ENCODE data around the gene KRTAP5-5. TPM values are rescaled to one million over a fixed set of nuclear protein-coding genes. Genes with fewer than 3 reads are reported as not detected.
A peak's percentile ranks its signal among the peaks of the same experiment; 100 is the strongest.
"Not testable (repeated sequence)": the region's sequence is repeated elsewhere in the genome, so short reads cannot be mapped to it uniquely, and the experiment has no call there.

The KRTAP5-5 gene
- total RNA-seq, 1 experiment from 2014 or later = not detected

GRCh38 chr11:1598816-1599215 lies 30.8 kb upstream of the KRTAP5-5 start:
- Histone ChIP-seq H3K27me3 (ENCODE audit: control insufficient read depth, insufficient read depth, low read length) (peaks cover 3% of the 10 kb centered on the region; the same call in 1 of the 2 replicates), H3K36me3 (replicated peaks; ENCODE audit: control insufficient read depth, insufficient read depth, low read length) (no peaks in the 10 kb centered on the region), H3K4me3 (ENCODE audit: insufficient read depth, low read depth, low read length) (no peak overlapping the region)
- DNase-seq = no peak

GRCh38 chr11:1600626-1601025 lies 28.9 kb upstream of the KRTAP5-5 start:
- H3K27me3 ChIP-seq (ENCODE audit: control insufficient read depth, insufficient read depth, low read length) = peaks cover 3% of the 10 kb centered on the region; the same call in 1 of the 2 replicates

GRCh38 chr11:1601663-1602062 lies 27.9 kb upstream of the KRTAP5-5 start:
- not testable (repeated sequence) for H3K27me3 ChIP-seq (ENCODE audit: control insufficient read depth, insufficient read depth, low read length); H3K36me3 ChIP-seq (replicated peaks; ENCODE audit: control insufficient read depth, insufficient read depth, low read length); DNase-seq; H3K4me3 ChIP-seq (ENCODE audit: insufficient read depth, low read depth, low read length)

More at GRCh38 chr11:1600626-1601025, 28.9 kb upstream of the KRTAP5-5 start:
- no peak overlapping the region for H3K4me3 ChIP-seq (ENCODE audit: insufficient read depth, low read depth, low read length)
- DNase-seq = no peak
- no peaks in the 10 kb centered on the region for H3K36me3 ChIP-seq (replicated peaks; ENCODE audit: control insufficient read depth, insufficient read depth, low read length)

- no peak for DNase-seq
- Histone ChIP-seq H3K27me3 (ENCODE audit: control insufficient read depth, insufficient read depth, low read length) (no peaks in the 10 kb centered on the region; the same call in 1 of the 2 replicates), H3K36me3 (replicated peaks; ENCODE audit: control insufficient read depth, insufficient read depth, low read length) (no peaks in the 10 kb centered on the region), H3K4me3 (ENCODE audit: insufficient read depth, low read depth, low read length) (no peak overlapping the region)
These were observed 25.9 kb upstream of the KRTAP5-5 start for GRCh38 chr11:1603629-1604028.

- peak; percentile 33 for DNase-seq
- H3K4me3 ChIP-seq (ENCODE audit: insufficient read depth, low read depth, low read length) = no peak overlapping the region
- H3K27me3 ChIP-seq (ENCODE audit: control insufficient read depth, insufficient read depth, low read length) = no peaks in the 10 kb centered on the region; the same call in 1 of the 2 replicates
- H3K36me3 ChIP-seq (replicated peaks; ENCODE audit: control insufficient read depth, insufficient read depth, low read length) = no peaks in the 10 kb centered on the region
These were observed 25.4 kb upstream of the KRTAP5-5 start for GRCh38 chr11:1604181-1604580.

- H3K4me3 ChIP-seq (ENCODE audit: insufficient read depth, low read depth, low read length) = no peak overlapping the region
- H3K27me3 ChIP-seq (ENCODE audit: control insufficient read depth, insufficient read depth, low read length) = no peaks in the 10 kb centered on the region; the same call in 1 of the 2 replicates
- no peak for DNase-seq
- no peaks in the 10 kb centered on the region for H3K36me3 ChIP-seq (replicated peaks; ENCODE audit: control insufficient read depth, insufficient read depth, low read length)
These were observed 24.9 kb upstream of the KRTAP5-5 start for GRCh38 chr11:1604711-1605110.

GRCh38 chr11:1605923-1606322 lies 23.7 kb upstream of the KRTAP5-5 start:
- DNase-seq; H3K36me3 ChIP-seq (replicated peaks; ENCODE audit: control insufficient read depth, insufficient read depth, low read length); H3K4me3 ChIP-seq (ENCODE audit: insufficient read depth, low read depth, low read length); H3K27me3 ChIP-seq (ENCODE audit: control insufficient read depth, insufficient read depth, low read length): not testable (repeated sequence)

- DNase-seq = peak; percentile 67
- H3K4me3 ChIP-seq (ENCODE audit: insufficient read depth, low read depth, low read length); H3K36me3 ChIP-seq (replicated peaks; ENCODE audit: control insufficient read depth, insufficient read depth, low read length); H3K27me3 ChIP-seq (ENCODE audit: control insufficient read depth, insufficient read depth, low read length): not testable (repeated sequence)
These were observed 22.3 kb upstream of the KRTAP5-5 start for GRCh38 chr11:1607156-1607845.

- DNase-seq; H3K27me3 ChIP-seq (ENCODE audit: control insufficient read depth, insufficient read depth, low read length); H3K36me3 ChIP-seq (replicated peaks; ENCODE audit: control insufficient read depth, insufficient read depth, low read length); H3K4me3 ChIP-seq (ENCODE audit: insufficient read depth, low read depth, low read length): not testable (repeated sequence)
These were observed 21.7 kb upstream of the KRTAP5-5 start for GRCh38 chr11:1607901-1608300.

- Histone ChIP-seq H3K36me3 (replicated peaks; ENCODE audit: control insufficient read depth, insufficient read depth, low read length) (no peaks in the 10 kb centered on the region), H3K27me3 (ENCODE audit: control insufficient read depth, insufficient read depth, low read length) (no peaks in the 10 kb centered on the region; the same call in 1 of the 2 replicates)
These were observed 21.2 kb upstream of the KRTAP5-5 start, which contains the start of gene KRTAP5-3 for GRCh38 chr11:1608363-1608762. TSS of gene KRTAP5-3 (minus strand) at chr11:1608463. CDS start at chr11:1608385, 78 bp downstream.

GRCh38 chr11:1618231-1618630 lies 11.3 kb upstream of the KRTAP5-5 start:
- Histone ChIP-seq H3K27me3 (ENCODE audit: control insufficient read depth, insufficient read depth, low read length) (no peaks in the 10 kb centered on the region), H3K4me3 (ENCODE audit: insufficient read depth, low read depth, low read length) (no peak overlapping the region), H3K36me3 (replicated peaks; ENCODE audit: control insufficient read depth, insufficient read depth, low read length) (no peaks in the 10 kb centered on the region)
- no peak for DNase-seq

More at GRCh38 chr11:1608363-1608762, 21.2 kb upstream of the KRTAP5-5 start, which contains the start of gene KRTAP5-3:
- DNase-seq = no peak
- no peak within 1 kb of the TSS for H3K4me3 ChIP-seq (ENCODE audit: insufficient read depth, low read depth, low read length)

- Histone ChIP-seq H3K27me3 (ENCODE audit: control insufficient read depth, insufficient read depth, low read length) (no peaks in the 10 kb centered on the region), H3K36me3 (replicated peaks; ENCODE audit: control insufficient read depth, insufficient read depth, low read length) (no peaks in the 10 kb centered on the region), H3K4me3 (ENCODE audit: insufficient read depth, low read depth, low read length) (no peak overlapping the region)
- no peak for DNase-seq
These were observed 10.1 kb upstream of the KRTAP5-5 start for GRCh38 chr11:1619449-1619848.

- Histone ChIP-seq H3K36me3 (replicated peaks; ENCODE audit: control insufficient read depth, insufficient read depth, low read length) (no peaks in the 10 kb centered on the region), H3K27me3 (ENCODE audit: control insufficient read depth, insufficient read depth, low read length) (no peaks in the 10 kb centered on the region; the same call in 1 of the 2 replicates), H3K4me3 (ENCODE audit: insufficient read depth, low read depth, low read length) (no peak within 1 kb of the TSS)
- no peak for DNase-seq
These were observed 7.5 kb upstream of the KRTAP5-5 start, which contains the start of gene KRTAP5-4 for GRCh38 chr11:1622086-1622485. TSS of gene KRTAP5-4 (minus strand) at chr11:1622138. CDS start at chr11:1622093, 45 bp downstream.

GRCh38 chr11:1623716-1624115 lies 5.9 kb upstream of the KRTAP5-5 start:
- Histone ChIP-seq H3K36me3 (replicated peaks; ENCODE audit: control insufficient read depth, insufficient read depth, low read length) (no peaks in the 10 kb centered on the region), H3K27me3 (ENCODE audit: control insufficient read depth, insufficient read depth, low read length) (no peaks in the 10 kb centered on the region; the same call in none of the 2 replicates), H3K4me3 (ENCODE audit: insufficient read depth, low read depth, low read length) (no peak overlapping the region)
- no peak for DNase-seq

GRCh38 chr11:1624621-1625020 lies 5.0 kb upstream of the KRTAP5-5 start:
- H3K4me3 ChIP-seq (ENCODE audit: insufficient read depth, low read depth, low read length) = no peak overlapping the region
- no peak for DNase-seq
- no peaks in the 10 kb centered on the region for H3K36me3 ChIP-seq (replicated peaks; ENCODE audit: control insufficient read depth, insufficient read depth, low read length)
- no peaks in the 10 kb centered on the region; the same call in none of the 2 replicates for H3K27me3 ChIP-seq (ENCODE audit: control insufficient read depth, insufficient read depth, low read length)

Data from H7 (cell line).